Tibial nerve (tissue), 4 donors: Measurements from ENCODE around the gene RAPGEF3.

ENCODE experiments used
- EP300 ChIP-seq, 2 donors: sonication (generic); formaldehyde crosslinking; IDR thresholded peaks; one replicate each; pipeline ENCODE4 v1.6.1; 2017; ENCODE audit warnings: antibody characterized with exemption in 2 of 2, mild to moderate bottlenecking in 1 of 2
- POLR2A ChIP-seq, 2 donors: fragments of 450-650 bp; IDR thresholded peaks; one replicate each; pipeline ENCODE4 v1.6.1; 2017; ENCODE audit warnings: antibody characterized with exemption in 2 of 2, mild to moderate bottlenecking in 2 of 2, moderate library complexity in 2 of 2
- TF ChIP-seq, protein P1 (sequence below), 5 experiments: fragments of 200-600 bp in 3 of 5; fragments of 450-650 bp in 2 of 5; sonication (generic) in 3 of 5; IDR thresholded peaks; one replicate each; pipeline ENCODE4 v1.5.1; 2016 to 2019; ENCODE audit warnings: antibody characterized with exemption in 5 of 5, mild to moderate bottlenecking in 3 of 5, moderate library complexity in 2 of 5

GRCh38 chr12:47802312-47802711, 43.6 kb upstream of the RAPGEF3 start:
- TF ChIP-seq, protein P1, sequence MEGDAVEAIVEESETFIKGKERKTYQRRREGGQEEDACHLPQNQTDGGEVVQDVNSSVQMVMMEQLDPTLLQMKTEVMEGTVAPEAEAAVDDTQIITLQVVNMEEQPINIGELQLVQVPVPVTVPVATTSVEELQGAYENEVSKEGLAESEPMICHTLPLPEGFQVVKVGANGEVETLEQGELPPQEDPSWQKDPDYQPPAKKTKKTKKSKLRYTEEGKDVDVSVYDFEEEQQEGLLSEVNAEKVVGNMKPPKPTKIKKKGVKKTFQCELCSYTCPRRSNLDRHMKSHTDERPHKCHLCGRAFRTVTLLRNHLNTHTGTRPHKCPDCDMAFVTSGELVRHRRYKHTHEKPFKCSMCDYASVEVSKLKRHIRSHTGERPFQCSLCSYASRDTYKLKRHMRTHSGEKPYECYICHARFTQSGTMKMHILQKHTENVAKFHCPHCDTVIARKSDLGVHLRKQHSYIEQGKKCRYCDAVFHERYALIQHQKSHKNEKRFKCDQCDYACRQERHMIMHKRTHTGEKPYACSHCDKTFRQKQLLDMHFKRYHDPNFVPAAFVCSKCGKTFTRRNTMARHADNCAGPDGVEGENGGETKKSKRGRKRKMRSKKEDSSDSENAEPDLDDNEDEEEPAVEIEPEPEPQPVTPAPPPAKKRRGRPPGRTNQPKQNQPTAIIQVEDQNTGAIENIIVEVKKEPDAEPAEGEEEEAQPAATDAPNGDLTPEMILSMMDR (IDR thresholded peaks at IDR 0.05), result peak in 2 of 5 experiments; percentile 6 to 20
- TF ChIP-seq EP300 (IDR thresholded peaks at IDR 0.05) (no peak), POLR2A (IDR thresholded peaks at IDR 0.05) (no peak)
